IPS-11a (cell line): ENCODE results near the gene RSPO4.
A peak's percentile ranks its signal among the peaks of the same experiment; 100 is the strongest.
"Not testable (repeated sequence)": the region's sequence is repeated elsewhere in the genome, so short reads cannot be mapped to it uniquely, and the experiment has no call there.

Experiments
- H3K4me3 ChIP-seq: one replicate; pipeline ENCODE4 v1.5.1; 2013; ENCODE audit warnings: low read depth, low read length, control low read depth

Gene RSPO4

GRCh38 chr20:1001911-1002681 lies at the start of gene RSPO4:
RSPO4 (minus strand) TSS chr20:1002311; CDS start chr20:1002164, 147 bp downstream.
- peak within 1 kb of the TSS; percentile 50 for H3K4me3 ChIP-seq

- no peak overlapping the region for H3K4me3 ChIP-seq
These were observed 48.3 kb upstream of the RSPO4 start for GRCh38 chr20:1050440-1050839.

- H3K4me3 ChIP-seq, result no peak overlapping the region
These were observed 43.8 kb upstream of the RSPO4 start for GRCh38 chr20:1045860-1046418.

DNA sequence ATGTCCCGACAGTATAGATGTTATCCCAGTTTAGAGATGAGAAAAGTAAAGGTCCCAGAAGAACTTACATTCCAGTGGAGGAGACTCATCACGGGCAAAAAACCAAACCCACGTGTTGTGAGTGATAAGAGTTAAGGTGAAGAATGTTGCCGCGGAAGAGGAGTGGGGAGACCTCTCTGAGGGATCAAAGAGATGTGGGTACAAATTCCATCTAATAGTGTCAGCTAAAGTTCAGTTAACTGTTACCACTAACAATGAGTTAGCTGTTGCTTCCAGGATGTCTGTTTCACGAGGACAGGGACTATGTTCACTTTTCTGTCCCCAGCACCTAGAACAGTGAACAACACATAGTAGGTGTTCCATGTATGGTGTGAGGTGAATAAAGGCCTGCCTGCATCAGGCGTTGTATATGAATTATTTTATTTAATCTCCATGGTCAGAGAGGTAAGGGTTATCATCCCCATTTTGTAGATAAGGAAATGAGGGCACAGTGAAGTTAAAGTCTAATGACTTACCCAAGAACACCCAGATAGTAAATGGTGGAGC lies 39.8 kb upstream of the RSPO4 start:
- H3K4me3 ChIP-seq, result no peak overlapping the region

DNA sequence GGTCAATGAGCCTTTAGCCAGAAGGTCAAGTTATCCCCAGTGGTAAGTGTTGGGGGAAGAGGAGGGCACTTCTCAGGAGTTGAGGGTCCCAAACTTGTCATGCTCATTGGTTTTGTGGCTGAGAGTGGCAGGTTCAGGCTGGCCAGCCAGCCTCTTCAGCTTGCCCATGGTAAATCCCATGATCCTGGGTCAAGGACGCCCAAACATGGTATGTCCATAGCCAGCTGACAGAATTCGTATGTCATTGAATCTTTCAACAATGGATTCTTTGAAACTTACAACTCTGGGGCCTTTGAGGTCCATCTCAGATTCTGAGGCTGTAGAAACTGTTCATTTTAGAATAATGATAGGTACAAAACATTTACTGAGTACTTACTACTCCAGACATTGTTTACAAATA lies 36.1 kb upstream of the RSPO4 start:
- no peak overlapping the region for H3K4me3 ChIP-seq

DNA sequence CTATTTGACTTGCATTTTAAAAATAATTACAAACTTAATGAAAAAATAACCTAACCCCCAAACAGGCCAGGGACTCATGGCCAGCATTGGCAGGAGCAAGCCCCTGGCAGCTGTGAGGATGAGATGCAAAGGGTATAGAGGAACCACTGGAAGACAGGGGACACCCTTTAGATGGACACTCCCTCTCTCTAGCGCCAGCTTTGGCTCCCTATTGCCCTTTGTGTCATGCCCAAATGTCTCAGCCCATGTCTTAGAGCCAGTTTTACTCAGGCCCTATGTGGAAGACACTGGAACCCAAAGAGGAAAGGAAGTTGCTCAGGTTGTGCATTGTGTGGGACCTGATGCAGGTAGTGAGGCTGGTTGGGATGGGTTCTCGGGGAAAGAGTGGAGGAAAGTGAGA lies 34.9 kb upstream of the RSPO4 start:
- no peak overlapping the region for H3K4me3 ChIP-seq

DNA sequence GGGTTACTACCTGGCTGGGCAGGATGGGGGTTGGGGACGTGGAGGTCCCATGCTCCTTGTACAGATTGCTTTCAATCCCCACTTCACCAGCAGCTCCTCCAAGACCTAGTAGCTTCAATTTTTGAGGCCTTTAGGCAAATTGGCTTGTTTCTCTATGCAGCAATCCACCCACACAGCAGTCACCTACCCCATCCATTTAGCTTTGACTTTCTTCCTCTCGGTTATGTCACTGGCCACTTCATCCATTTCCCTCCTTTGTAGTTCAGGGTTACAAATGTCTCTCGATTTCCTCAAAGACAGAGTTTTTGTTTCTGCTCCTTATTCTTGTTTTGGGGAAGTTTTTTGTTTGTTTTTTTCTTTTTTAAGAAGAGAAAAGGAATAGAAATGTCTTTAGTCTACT lies 33.4 kb upstream of the RSPO4 start:
- no peak overlapping the region for H3K4me3 ChIP-seq

- no peak overlapping the region for H3K4me3 ChIP-seq
These were observed 32.3 kb upstream of the RSPO4 start for GRCh38 chr20:1034415-1034789.

DNA sequence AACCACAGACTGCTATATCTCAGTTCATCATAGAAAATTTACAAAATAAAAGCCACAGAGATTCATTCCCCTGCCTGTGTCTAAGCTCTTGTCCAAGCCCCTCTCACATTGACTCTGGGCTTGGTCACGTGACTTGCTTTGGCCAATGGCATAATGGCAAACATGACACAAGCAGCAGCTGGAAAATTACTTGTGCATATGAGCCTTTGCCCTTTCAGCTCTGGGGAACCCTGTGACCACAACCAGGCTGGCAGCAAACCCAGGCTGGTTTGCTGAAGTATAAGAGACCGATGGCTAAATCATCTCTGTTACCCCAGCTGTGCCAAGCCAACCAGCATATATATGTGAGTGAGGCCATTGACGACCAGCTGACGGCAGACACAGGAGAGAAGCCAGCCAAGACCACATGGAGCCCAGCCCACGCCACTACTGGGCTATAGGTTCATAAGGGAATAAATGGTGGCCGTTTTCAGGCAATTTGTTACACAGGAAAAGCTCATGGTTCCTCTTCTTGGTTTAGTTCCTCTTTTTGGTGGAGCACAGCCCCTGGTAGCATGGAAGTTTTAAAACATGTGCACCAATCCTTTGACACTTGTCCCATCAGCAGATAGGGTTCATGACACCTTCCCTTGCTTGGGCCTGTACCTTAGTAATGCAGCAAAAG lies 31.8 kb upstream of the RSPO4 start:
- no peak overlapping the region for H3K4me3 ChIP-seq

- H3K4me3 ChIP-seq, result no peak overlapping the region
These were observed 27.9 kb upstream of the RSPO4 start for GRCh38 chr20:1029980-1030379.

DNA sequence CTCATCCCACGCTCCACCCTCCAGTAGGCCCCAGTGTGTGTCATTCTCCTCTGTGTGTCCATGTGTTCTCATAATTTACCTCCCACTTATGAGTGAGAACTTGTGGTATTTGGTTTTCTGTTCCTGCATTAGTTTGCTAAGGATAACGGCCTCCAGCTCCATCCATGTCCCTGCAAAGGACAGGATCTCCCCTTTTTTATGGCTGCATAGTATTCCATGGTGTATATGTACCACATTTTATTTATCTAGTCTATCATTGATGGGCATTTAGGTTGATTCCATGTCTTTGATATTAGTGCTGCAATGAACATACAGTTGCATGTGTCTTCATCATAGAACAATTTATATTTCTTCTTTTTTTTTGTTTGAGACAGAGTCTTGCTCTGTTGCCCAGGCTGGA lies 24.1 kb upstream of the RSPO4 start:
- not testable (repeated sequence) for H3K4me3 ChIP-seq

GRCh38 chr20:1022871-1023270 lies 20.8 kb upstream of the RSPO4 start:
- H3K4me3 ChIP-seq, result no peak overlapping the region

DNA sequence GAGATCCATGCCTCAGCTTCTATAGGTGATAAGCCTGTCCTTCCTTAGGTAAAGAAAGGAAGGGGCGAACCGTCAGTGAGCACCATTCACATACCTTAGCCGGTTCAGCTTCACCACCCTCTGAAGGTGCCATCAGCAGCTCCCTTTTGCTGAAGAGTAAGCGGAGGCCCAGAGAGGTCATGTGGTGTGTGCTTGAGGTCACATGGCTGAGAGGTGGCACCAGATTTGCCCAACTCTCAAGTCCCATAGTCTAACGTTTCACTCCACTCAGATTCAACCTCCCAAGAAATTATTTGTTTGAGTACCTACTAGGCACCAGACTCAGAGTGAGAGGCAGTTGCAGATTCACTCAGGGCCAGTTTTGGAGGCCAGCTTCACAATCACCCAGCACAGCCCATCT lies 18.5 kb upstream of the RSPO4 start:
- no peak overlapping the region for H3K4me3 ChIP-seq

GRCh38 chr20:1019344-1019743 lies 17.2 kb upstream of the RSPO4 start:
- H3K4me3 ChIP-seq, result no peak overlapping the region

DNA sequence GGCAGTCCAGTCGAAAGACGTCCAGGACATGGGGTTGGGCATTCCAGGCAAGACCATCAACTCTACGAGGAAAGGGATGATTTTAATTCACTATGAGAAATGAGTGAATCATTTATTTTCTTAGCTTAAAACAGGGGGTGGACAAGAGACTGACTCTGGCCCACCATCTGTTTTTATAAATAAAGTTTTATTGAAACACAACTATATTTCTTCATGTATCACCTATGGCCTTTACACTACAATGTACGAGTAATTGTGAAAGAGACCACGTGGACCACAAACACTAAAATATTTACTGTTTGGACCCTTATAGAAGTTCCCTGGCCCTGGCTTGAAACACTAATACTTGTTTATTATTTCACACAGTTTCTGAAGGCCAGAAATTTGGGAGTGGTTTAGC lies 15.6 kb upstream of the RSPO4 start:
- no peak overlapping the region for H3K4me3 ChIP-seq

- H3K4me3 ChIP-seq, result no peak overlapping the region
These were observed 13.1 kb upstream of the RSPO4 start for GRCh38 chr20:1015181-1015580.

GRCh38 chr20:1014471-1014870 lies 12.4 kb upstream of the RSPO4 start:
- H3K4me3 ChIP-seq, result no peak overlapping the region

- H3K4me3 ChIP-seq, result no peak overlapping the region
These were observed 11.6 kb upstream of the RSPO4 start for GRCh38 chr20:1013566-1014340.

- H3K4me3 ChIP-seq, result no peak overlapping the region
These were observed 10.5 kb upstream of the RSPO4 start for GRCh38 chr20:1012359-1013168.

DNA sequence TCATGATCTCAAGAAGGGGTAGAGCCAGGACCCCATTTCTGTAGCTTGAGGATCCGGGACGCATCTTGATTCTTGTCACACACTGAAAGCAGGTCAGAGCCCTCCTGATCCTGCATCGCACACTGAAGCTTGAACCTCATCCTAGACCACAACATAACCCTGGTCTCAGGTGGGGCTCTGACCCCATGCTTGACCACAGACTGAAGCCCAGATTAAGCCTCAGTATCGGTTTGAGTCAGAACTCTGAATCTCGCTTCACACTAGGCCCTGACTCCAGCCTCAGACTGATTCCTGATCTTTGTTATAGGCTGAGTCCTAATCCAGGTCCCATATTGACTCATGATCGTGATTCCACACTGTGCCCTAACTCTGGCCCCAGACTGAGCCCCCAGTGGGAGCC lies 8.5 kb upstream of the RSPO4 start:
- no peak overlapping the region for H3K4me3 ChIP-seq
